HG02571 (cell line): ENCODE results near the gene MAGI2.

Experiments
- ATAC-seq: cut with Tn5 transposase; IDR thresholded peaks from one replicate; pipeline ENCODE4 v1.9.1; 2021; ENCODE audit warnings: mild to moderate bottlenecking, moderate library complexity; ENCODE audit not compliant: unreplicated experiment

MAGI2 gene

DNA sequence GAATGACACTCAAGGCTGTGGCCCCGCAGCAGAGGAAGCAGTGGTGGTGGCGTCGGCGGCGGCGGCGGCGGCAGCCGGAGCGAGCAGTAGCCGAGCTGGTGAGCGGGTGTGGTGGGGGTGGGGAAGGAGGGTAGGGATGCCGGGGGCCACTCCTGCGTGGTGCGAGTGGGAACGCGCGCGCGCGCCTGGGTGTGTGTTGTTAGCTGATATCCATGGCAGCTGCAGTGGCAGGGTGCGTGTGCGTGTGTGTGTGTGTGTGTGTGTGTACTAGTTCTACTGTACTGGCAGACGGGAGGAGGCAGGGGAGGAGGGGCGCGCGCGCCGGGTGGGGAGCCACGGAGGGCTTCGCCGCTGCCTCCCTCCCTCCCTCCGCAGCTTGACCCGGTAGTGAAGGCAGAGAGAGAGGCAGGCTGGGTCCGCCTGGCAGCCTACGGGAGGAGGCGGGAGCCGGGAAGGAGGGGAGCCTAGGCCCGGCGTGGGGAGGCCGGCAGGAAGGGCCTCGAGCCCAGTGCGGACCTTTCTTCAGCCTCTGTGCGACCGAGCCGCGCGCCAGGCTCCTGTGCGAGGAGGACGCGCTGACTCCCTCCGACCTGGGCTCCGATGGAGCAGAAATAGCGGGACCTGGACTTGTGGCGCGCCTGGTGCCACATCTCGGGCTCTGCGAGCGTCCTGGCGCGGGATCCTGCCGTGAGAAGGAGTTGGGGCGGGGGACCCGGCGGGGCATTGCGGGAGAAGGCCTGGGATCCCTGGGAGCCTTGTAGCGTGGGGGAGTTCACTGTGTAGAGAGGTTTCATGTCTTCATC, at the start of gene MAGI2:
TSS of gene MAGI2 (minus strand) at position 110 of the 803 bp plus-strand sequence. CDS start 347 bp downstream, outside the sequence.
- ATAC-seq = no peak

GRCh38 chr7:79502151-79502550, 48.7 kb upstream of the MAGI2 start:
- ATAC-seq = no peak

DNA sequence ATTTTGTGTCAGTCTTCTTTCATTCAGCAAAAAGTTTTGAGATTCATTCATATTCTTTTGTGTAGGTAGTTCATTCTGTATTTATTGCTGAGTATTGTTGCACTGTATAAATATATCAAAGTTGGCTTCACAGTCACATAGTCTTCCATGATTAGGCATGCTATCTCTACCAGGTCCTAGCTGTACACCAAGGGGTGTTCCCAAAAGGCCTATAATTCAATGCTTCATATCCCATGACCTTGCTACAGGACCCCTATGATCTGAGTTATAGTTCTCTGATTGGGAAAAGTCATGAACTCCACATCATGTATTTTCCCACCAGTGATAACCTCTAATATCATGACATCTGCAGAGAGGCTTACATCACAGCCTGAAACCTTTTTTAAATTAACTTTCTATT, 47.3 kb upstream of the MAGI2 start:
- no peak for ATAC-seq

- ATAC-seq = no peak
Observed at GRCh38 chr7:79497728-79498127, 44.3 kb upstream of the MAGI2 start.

- no peak for ATAC-seq
Observed at GRCh38 chr7:79495544-79496272, 42.2 kb upstream of the MAGI2 start.

GRCh38 chr7:79494046-79494445, 40.6 kb upstream of the MAGI2 start:
- no peak for ATAC-seq

DNA sequence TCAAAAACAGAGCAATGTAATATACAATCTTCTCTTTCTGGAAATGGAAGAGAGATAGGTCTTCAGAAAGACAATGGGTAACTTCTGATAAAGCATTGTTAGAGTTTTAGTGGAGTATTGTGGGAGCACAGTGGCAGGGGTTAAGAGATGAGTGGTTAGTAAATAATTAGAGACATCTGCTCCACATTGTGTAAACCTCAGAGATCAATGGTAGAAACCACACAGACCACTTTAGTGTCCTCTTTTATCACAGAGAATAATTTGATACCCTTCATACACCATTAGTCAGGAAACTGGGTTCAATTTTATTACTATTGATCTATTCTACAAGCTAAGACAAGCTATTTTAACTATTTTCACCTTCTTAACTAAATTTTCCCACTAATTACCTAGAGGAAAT, 35.9 kb upstream of the MAGI2 start:
- ATAC-seq = no peak

DNA sequence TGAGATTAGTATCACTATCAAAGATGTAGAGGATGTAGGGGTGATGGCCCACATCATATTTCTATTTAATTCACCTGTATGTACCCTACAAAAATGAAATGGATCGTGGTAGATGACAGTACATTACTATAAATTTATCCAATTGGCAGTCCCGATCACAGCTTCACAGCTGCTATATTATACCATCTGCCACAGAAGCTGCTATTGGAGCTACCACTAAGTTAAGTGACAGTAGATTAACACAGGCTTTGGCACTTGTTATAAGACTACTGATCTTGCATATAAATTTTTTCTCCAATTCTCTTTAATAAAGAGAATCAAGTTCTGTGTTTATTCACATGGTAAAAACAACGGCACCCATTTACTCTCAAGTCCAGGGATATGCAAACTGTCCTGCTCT, 24.9 kb upstream of the MAGI2 start:
- no peak for ATAC-seq

DNA sequence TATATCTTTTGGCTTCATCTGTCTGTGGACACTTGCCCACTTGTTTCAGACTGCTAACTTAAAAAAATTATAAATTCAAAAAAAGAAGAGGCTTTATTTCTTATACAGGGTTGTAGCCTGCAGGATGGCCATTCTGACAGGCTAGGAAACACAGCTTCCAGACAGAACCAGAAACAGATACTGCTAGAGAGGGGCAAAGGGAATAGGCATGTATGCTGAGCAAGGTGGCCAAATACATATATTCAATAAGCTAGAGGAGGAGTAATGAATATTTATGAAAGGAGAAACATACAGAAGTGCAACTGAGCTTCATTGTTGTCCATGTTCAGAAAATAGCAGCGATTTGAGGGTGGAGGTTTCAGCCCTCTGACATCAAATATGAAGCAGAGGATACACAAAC, 22.0 kb upstream of the MAGI2 start:
- ATAC-seq = no peak

GRCh38 chr7:79471699-79472098, 18.2 kb upstream of the MAGI2 start:
- no peak for ATAC-seq

- no peak for ATAC-seq
Observed at GRCh38 chr7:79471283-79471682, 17.8 kb upstream of the MAGI2 start.

- ATAC-seq = no peak
Observed at GRCh38 chr7:79465551-79465950, 12.1 kb upstream of the MAGI2 start.

DNA sequence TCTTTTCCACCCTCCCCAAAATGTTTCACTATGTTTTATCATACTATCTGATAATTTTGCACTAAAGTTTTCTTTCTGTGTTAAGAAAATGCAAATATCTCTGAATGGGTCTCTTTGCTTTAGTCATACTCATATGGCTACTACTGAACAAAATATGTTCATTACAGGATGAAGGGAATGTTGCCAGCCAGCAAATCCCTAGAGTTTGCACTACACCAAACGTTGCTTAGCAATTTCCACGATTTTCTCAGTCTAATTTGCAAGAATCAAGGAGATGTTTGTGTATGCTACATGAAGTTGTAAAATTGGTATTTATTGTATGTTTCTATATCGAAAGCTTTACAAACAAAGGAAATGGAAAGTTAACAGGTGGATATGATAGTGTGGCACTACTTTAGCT, 10.6 kb upstream of the MAGI2 start:
- no peak for ATAC-seq

- ATAC-seq = no peak
Observed at GRCh38 chr7:79462390-79462789, 8.9 kb upstream of the MAGI2 start.

DNA sequence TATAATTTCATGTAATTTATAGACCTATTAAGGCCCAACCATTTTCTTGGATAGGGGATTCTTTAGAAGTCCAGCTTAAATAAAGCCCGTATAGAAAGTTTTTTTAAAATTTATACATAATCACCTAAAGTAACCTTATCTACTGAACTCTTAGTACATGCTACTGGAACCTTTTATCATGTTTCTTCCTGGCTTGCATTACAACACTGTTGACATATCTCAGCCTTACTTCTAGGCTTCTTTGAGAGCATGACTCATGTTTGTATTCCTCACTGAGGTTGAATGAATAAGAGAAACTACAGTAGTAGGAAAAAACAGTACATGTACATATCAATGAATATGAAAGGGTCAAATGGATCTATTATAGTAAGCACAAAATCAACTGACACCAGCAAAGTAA, 8.2 kb upstream of the MAGI2 start:
- no peak for ATAC-seq

- ATAC-seq = no peak
Observed at GRCh38 chr7:79459381-79459780, 5.9 kb upstream of the MAGI2 start.

- no peak for ATAC-seq
Observed at GRCh38 chr7:79458796-79459195, 5.3 kb upstream of the MAGI2 start.

DNA sequence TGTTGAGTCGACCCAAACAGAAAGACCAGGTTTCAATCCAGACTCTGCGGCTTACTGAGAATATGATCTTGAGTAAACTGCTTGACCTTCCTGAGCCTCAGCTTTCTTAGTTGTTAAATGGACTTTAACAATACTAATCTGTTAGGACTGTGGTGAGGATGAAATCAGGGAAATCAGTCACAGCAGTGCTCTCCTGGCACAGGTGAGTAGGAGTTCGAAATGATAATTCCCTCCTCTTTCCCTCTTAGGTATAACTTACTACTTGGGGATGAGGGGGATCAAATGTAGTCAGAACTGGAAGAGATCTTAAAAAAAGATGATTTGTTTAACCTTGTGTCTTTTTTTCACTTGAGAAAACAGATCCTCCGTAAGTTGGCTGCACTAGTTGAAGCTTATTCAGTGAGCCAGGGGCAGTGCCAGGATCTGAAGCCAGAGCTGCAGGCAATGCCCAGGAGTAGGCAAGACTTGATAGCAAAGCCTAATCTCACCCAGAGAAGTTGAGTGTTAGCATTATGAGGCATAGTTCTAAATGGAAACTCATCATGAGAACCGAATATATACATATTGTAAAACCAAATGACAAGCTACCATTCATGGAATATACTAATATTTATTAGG, 1.8 kb upstream of the MAGI2 start:
- no peak for ATAC-seq

DNA sequence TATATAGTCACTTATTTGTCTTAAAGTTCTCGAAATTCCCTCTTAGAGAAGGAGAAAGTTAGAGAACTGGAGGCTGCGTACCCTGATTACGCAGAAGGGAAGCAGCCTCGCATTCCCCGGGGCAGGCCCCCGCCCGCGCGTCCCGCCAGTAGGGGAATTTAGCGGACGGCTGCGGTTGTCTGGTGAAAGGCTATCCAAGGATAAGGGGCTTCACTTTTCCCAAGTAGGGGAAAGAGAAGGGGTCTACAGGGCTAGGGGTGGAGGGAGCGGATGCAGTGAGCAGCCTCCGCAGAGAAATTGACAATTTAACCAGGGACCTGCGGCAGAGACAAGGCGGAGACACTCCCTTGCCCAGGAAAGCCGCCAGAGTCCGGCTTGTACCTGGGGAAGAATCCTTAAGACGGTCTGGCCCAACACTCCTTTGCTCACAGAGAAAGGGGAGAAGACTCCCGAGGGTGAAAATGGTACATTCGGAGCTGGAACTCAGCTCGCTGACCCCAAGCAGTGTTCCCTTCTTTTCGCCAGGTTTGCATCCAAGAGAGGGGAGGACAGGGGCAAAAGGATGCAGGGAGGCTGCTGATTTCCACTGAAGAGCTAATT, 994 bp upstream of the MAGI2 start:
- ATAC-seq = no peak

DNA sequence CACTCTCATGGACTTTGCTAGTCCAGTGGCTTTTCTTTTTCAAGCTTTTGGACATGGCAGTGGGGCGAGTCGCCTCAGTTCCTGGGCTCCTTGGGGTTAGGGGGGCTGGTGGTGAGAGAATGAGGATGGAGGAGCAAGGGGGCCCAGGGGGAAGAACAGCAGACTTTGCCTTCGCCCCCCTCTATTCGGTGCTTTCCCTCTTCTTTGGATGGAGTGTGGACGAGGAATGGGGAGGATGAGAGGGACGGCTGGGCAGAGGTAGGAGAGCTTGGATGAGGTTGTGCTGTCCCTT, 255 bp downstream of the MAGI2 start:
- ATAC-seq = no peak

DNA sequence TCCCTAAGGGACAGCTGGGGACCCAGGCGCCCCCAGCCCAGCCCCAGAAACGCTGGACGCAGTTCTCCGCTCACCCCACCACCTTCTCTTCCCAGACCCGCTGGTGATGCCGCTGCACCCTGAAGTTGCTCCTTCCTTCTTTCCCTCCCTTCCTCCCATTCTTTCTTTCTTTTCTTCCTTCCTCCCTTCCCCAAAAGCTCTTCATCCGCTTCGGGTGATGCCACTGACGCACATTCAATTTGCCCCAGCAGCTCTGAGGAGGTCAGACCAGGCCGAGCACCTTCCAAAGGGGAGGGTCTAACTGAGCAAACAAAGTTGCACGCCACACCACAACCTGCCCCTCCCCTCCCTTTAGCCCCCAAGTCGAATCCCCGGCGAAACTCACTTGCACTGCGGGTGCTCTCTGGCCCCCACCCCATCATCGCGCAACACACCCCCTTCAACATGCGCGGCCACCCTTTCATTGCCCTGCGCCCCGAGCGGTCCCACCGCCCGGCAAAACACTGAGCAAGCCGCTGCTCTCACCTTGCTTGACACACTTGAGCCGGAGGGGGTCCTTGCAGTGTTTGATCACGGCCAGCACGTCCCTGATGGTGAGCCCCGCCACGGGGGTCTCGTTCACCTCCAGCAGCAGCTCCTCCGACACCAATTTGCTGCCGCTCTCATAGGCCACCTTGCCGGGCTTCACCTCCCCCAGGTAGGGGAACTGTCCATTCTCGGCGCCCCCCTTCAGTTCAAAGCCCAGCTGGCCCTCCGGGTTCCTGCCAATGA, 787 bp downstream of the MAGI2 start:
- no peak for ATAC-seq
